Neural cell (in vitro differentiated cells): ENCODE measurements around the gene RUBCN.
"Not testable (repeated sequence)": the region's sequence is repeated elsewhere in the genome, so short reads cannot be mapped to it uniquely, and the experiment has no call there.

Source experiments
- CTCF ChIP-seq: fragments of 450-650 bp; IDR thresholded peaks from 2 replicates; pipeline ENCODE4 v1.5.1; 2014; ENCODE audit warnings: antibody characterized with exemption, mild to moderate bottlenecking, moderate library complexity; ENCODE audit not compliant: poor library complexity, severe bottlenecking
- EZH2 ChIP-seq: fragments of 200-600, 300-800 bp; shearing (Covaris generic), sonication (generic); IDR thresholded peaks from 2 replicates; pipeline ENCODE4 v1.6.1; 2014; ENCODE audit warnings: antibody characterized with exemption, low read length, borderline replicate concordance, mild to moderate bottlenecking; ENCODE audit not compliant: insufficient read depth, poor library complexity, severe bottlenecking
- MXI1 ChIP-seq: fragments of 450-650 bp; conservative IDR thresholded peaks from 2 replicates; pipeline ENCODE4 v1.6.1; 2014; ENCODE audit warnings: antibody characterized with exemption, mild to moderate bottlenecking; ENCODE audit not compliant: poor library complexity, severe bottlenecking
- POLR2AphosphoS5 ChIP-seq: IDR thresholded peaks from 2 replicates; pipeline ENCODE4 v1.6.1; 2012
- TAF1 ChIP-seq: IDR thresholded peaks from 2 replicates; pipeline ENCODE4 v1.6.1; 2012; ENCODE audit warnings: low read depth

- TF ChIP-seq CTCF, TAF1, EZH2, MXI1, POLR2AphosphoS5: not testable (repeated sequence)
Observed at GRCh38 chr3:197646294-197646693, 90.4 kb downstream of the RUBCN start.
